ENCODE measurements around the gene DEPDC5. TPM values are rescaled to one million over a fixed set of nuclear protein-coding genes. Genes with fewer than 3 reads are reported as not detected.
A peak's percentile ranks its signal among the peaks of the same experiment; 100 is the strongest.
"Not testable (repeated sequence)": the region's sequence is repeated elsewhere in the genome, so short reads cannot be mapped to it uniquely, and the experiment has no call there.

The DEPDC5 gene
- total RNA-seq, 1 donor from 2014 or later = 33.0 TPM

DNA sequence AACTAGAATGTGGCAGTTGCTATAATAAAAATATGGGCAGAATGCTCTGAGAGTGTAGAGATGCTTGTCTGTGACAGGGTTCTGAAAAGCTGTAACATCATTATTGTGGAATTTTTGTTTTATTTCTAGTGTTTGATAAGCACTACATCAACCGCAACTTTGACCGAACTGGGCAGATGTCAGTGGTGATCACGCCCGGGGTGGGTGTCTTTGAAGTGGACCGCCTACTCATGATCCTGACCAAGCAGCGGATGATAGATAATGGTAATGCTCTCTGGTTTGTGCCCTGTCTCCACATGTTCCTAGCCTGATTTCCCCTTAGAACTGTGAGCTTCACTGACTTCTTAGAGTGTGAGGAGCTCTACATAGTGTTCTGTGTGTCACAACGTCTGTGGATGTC lies 48.8 kb downstream of the DEPDC5 start:
- peaks cover 22% of the 10 kb centered on the region for H3K36me3 Mint-ChIP-seq (ENCODE audit: insufficient read depth)

DNA sequence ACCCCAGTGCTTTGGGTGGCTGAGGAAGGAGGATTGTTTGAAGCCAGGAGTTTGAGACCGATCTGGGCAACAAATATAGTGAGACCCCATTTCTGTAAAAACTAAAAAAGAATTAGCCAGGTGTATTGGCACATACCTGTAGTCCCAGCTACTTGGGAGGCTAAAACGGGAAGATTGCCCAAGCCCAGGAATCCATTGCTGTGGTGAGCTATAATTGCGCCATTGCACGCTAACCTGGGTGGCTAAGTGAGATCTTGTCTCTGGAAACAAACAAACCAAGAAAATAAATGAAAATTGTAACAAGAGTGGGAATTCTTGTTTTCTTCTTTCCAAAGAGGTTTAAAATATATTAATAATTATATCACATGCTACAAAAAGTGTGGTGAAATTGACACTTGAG lies 52.9 kb downstream of the DEPDC5 start:
- Mint-ChIP-seq H3K9me3 (ENCODE audit: low read depth) (no peaks in the 10 kb centered on the region), H3K4me1 (ENCODE audit: low read depth) (no peaks in the 10 kb centered on the region), H3K4me3 (ENCODE audit: low read depth) (no peak overlapping the region), H3K27me3 (no peaks in the 10 kb centered on the region), H3K36me3 (ENCODE audit: insufficient read depth) (peaks cover 33% of the 10 kb centered on the region), H3K27ac (no peak overlapping the region)
- TF ChIP-seq, protein P1, sequence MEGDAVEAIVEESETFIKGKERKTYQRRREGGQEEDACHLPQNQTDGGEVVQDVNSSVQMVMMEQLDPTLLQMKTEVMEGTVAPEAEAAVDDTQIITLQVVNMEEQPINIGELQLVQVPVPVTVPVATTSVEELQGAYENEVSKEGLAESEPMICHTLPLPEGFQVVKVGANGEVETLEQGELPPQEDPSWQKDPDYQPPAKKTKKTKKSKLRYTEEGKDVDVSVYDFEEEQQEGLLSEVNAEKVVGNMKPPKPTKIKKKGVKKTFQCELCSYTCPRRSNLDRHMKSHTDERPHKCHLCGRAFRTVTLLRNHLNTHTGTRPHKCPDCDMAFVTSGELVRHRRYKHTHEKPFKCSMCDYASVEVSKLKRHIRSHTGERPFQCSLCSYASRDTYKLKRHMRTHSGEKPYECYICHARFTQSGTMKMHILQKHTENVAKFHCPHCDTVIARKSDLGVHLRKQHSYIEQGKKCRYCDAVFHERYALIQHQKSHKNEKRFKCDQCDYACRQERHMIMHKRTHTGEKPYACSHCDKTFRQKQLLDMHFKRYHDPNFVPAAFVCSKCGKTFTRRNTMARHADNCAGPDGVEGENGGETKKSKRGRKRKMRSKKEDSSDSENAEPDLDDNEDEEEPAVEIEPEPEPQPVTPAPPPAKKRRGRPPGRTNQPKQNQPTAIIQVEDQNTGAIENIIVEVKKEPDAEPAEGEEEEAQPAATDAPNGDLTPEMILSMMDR (IDR thresholded peaks at IDR 0.05; ENCODE audit: unreplicated experiment) = no peak
- DNase-seq (ENCODE audit: low spot score, unreplicated experiment) = no peak

More for the DNA sequence above, 48.8 kb downstream of the DEPDC5 start:
- no peaks in the 10 kb centered on the region for H3K4me1 Mint-ChIP-seq (ENCODE audit: low read depth)
- H3K9me3 Mint-ChIP-seq (ENCODE audit: low read depth) = no peaks in the 10 kb centered on the region
- no peaks in the 10 kb centered on the region for H3K27me3 Mint-ChIP-seq
- TF ChIP-seq, protein P1 (IDR thresholded peaks at IDR 0.05; ENCODE audit: unreplicated experiment) = no peak
- DNase-seq (ENCODE audit: low spot score, unreplicated experiment) = no peak
- H3K4me3 Mint-ChIP-seq (ENCODE audit: low read depth) = no peak overlapping the region
- H3K27ac Mint-ChIP-seq = no peak overlapping the region

DNA sequence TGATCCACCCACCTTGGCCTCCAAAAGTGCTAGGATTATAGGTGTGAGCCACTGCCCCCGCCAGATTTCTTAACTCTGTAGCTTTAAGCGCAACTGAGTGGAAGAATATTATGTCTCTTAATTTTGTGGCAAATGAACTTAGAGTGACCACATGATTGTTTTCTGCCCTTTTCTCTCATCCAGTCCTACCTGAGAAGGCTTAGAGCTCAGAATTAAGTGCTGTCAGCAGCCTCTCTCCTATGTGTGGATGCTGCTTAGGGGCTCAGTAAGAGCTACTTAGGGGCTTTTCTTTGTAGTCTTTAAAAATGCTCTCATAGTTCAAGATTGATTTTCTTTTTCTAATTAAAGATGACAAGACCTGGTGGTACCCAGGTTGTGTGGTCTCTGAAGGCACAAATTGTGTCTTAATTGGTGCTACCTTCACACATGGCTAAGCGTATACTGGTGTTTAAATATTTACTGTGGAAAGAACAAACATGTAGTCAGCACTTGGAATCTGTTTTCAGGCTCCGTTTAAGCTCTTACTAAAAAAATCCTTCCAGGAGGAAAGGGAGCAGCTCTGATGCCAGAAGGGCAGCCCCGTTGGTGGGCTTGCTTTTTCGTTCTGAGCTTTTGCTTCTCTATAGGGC lies 59.3 kb downstream of the DEPDC5 start:
- peaks cover 9% of the 10 kb centered on the region for H3K4me1 Mint-ChIP-seq (ENCODE audit: low read depth)
- H3K27ac Mint-ChIP-seq = peak overlapping the region; percentile 18
- TF ChIP-seq, protein P1 (IDR thresholded peaks at IDR 0.05; ENCODE audit: unreplicated experiment) = no peak
- no peak overlapping the region for H3K4me3 Mint-ChIP-seq (ENCODE audit: low read depth)
- DNase-seq (ENCODE audit: low spot score, unreplicated experiment) = no peak
- H3K27me3 Mint-ChIP-seq = no peaks in the 10 kb centered on the region
- H3K36me3 Mint-ChIP-seq (ENCODE audit: insufficient read depth) = peaks cover 32% of the 10 kb centered on the region
- H3K9me3 Mint-ChIP-seq (ENCODE audit: low read depth) = no peaks in the 10 kb centered on the region

DNA sequence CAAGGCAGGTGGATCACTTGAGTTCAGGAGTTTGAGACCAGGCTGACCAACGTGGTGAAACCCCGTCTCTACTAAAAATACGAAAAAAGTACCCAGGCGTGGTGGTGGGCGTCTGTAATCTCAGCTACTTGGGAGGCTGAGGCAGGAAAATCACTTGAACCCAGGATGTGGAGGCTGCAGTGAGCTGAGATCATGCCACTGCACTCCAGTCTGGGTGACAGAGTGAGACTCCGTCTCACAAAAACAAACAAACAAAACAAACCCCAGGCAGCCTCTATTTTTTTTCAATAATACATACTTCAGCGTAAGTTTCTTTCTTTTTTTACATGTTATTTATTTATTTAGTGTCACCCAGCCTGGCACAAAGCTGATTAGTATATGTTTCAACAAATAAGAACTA lies 60.1 kb downstream of the DEPDC5 start:
- H3K4me3 Mint-ChIP-seq (ENCODE audit: low read depth); DNase-seq (ENCODE audit: low spot score, unreplicated experiment); H3K4me1 Mint-ChIP-seq (ENCODE audit: low read depth); H3K9me3 Mint-ChIP-seq (ENCODE audit: low read depth); H3K27ac Mint-ChIP-seq; H3K27me3 Mint-ChIP-seq: not testable (repeated sequence)
- H3K36me3 Mint-ChIP-seq (ENCODE audit: insufficient read depth) = peaks cover 39% of the 10 kb centered on the region

GRCh38 chr22:31814942-31815341 lies 61.1 kb downstream of the DEPDC5 start:
- Mint-ChIP-seq H3K27ac (no peak overlapping the region), H3K4me3 (ENCODE audit: low read depth) (no peak overlapping the region), H3K9me3 (ENCODE audit: low read depth) (no peaks in the 10 kb centered on the region), H3K4me1 (ENCODE audit: low read depth) (peaks cover 9% of the 10 kb centered on the region), H3K36me3 (ENCODE audit: insufficient read depth) (peaks cover 38% of the 10 kb centered on the region), H3K27me3 (no peaks in the 10 kb centered on the region)
- no peak for DNase-seq (ENCODE audit: low spot score, unreplicated experiment)
- TF ChIP-seq, protein P1 (IDR thresholded peaks at IDR 0.05; ENCODE audit: unreplicated experiment) = no peak

DNA sequence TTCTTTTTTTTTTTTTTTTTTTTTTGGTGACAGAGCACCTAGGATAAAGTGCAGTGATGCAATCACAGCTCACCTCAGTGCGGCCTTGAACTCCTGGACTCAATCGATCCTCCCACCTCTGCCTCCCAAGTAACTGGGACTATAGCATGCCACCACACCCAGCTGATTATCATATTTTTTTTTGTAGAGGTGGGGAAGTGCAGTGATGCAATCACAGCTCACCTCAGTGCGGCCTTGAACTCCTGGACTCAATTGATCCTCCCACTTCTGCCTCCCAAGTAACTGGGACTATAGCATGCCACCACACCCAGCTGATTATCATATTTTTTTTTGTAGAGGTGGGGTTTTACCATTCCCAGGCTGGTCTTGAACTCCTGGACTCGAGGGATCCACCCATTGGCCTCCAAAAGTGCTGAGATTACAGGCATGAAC lies 61.6 kb downstream of the DEPDC5 start:
- H3K27ac Mint-ChIP-seq; H3K27me3 Mint-ChIP-seq; DNase-seq (ENCODE audit: low spot score, unreplicated experiment); H3K4me3 Mint-ChIP-seq (ENCODE audit: low read depth); H3K4me1 Mint-ChIP-seq (ENCODE audit: low read depth); H3K9me3 Mint-ChIP-seq (ENCODE audit: low read depth): not testable (repeated sequence)
- peaks cover 35% of the 10 kb centered on the region for H3K36me3 Mint-ChIP-seq (ENCODE audit: insufficient read depth)
